T47D (cell line): ENCODE data around the gene PIGU.
A peak's percentile ranks its signal among the peaks of the same experiment; 100 is the strongest.
"Not testable (repeated sequence)": the region's sequence is repeated elsewhere in the genome, so short reads cannot be mapped to it uniquely, and the experiment has no call there.

Experiments
- DNase-seq, 2 experiments: peaks; one replicate each; pipeline versions ENCODE4 v3.0.0 to v3.0.0-alpha.2; 2011 to 2012; ENCODE audit warnings: low read depth in 1 of 2, low spot score in 1 of 2
- JUND ChIP-seq: IDR thresholded peaks from 2 replicates; pipeline ENCODE4 v1.6.1; 2012; ENCODE audit warnings: low read depth
- in situ Hi-C: cut with HindIII; loops from 2 replicates; pipeline ENCODE4 v1.10.0; 2016; ENCODE audit warnings: low sequenced_read_pairs, low pct_unique_long_range_greater_than_20kb

The PIGU gene

GRCh38 chr20:34703424-34704176, 26.7 kb upstream of the PIGU start:
- TF ChIP-seq JUND: no peak
- in situ Hi-C loops: no loop called here
- peak in 1 of 2 experiments; percentile 88 for DNase-seq

GRCh38 chr20:34703061-34703423, 26.1 kb upstream of the PIGU start:
- DNase-seq: no peak
- in situ Hi-C loops: no loop called here
- TF ChIP-seq JUND: no peak

GRCh38 chr20:34701405-34702085, 24.7 kb upstream of the PIGU start:
- peak in 1 of 2 experiments; percentile 55 for DNase-seq
- no peak for TF ChIP-seq JUND
- in situ Hi-C loops: no loop called here

- in situ Hi-C loops: no loop called here
- no peak for DNase-seq
These were observed 16.5 kb upstream of the PIGU start for GRCh38 chr20:34693414-34693813.

GRCh38 chr20:34691838-34692237, 14.9 kb upstream of the PIGU start:
- no peak for TF ChIP-seq JUND
- in situ Hi-C loops: no loop called here
- DNase-seq: no peak

More at GRCh38 chr20:34693414-34693813, 16.5 kb upstream of the PIGU start:
- TF ChIP-seq JUND: no peak

- in situ Hi-C loops: no loop called here
- TF ChIP-seq JUND: no peak
- DNase-seq: peak in 1 of 2 experiments; percentile 58
These were observed 12.6 kb upstream of the PIGU start for GRCh38 chr20:34689486-34689885.

- TF ChIP-seq JUND: no peak
- in situ Hi-C loops: no loop called here
- DNase-seq: no peak
These were observed 6.8 kb upstream of the PIGU start for GRCh38 chr20:34683667-34684066.

- in situ Hi-C loops: no loop called here
- TF ChIP-seq JUND: no peak
- DNase-seq: no peak
These were observed 3.8 kb upstream of the PIGU start for GRCh38 chr20:34680586-34681175.

GRCh38 chr20:34675993-34676641, 775 bp downstream of the PIGU start:
- no peak for DNase-seq
- in situ Hi-C loops: no loop called here
- TF ChIP-seq JUND: no peak

GRCh38 chr20:34675561-34675960, 1.3 kb downstream of the PIGU start:
- no peak for TF ChIP-seq JUND
- in situ Hi-C loops: no loop called here
- DNase-seq: peak in 1 of 2 experiments; percentile 35

GRCh38 chr20:34673412-34673811, 3.5 kb downstream of the PIGU start:
- no peak for TF ChIP-seq JUND
- no peak for DNase-seq
- in situ Hi-C loops: no loop called here

GRCh38 chr20:34669094-34669493, 7.8 kb downstream of the PIGU start:
- TF ChIP-seq JUND: no peak
- in situ Hi-C loops: no loop called here
- no peak for DNase-seq

- in situ Hi-C loops, DNase-seq: not testable (repeated sequence)
These were observed 12.1 kb downstream of the PIGU start for GRCh38 chr20:34664751-34665150.
